Measurements from ENCODE around the gene ROPN1B.

GRCh38 chr3:126026277-126026751, 57.3 kb downstream of the ROPN1B start:
- TF ChIP-seq CTCF (IDR thresholded peaks at IDR 0.05) (no peak), POLR2A (IDR thresholded peaks at IDR 0.05) (no peak), POLR2AphosphoS5 (IDR thresholded peaks at IDR 0.05) (no peak)

Data from suprapubic skin (tissue), 4 donors.